Left lobe of liver (tissue), 2 donors: ENCODE measurements around the gene SRSF11. TPM values are rescaled to one million over a fixed set of nuclear protein-coding genes. Genes with fewer than 3 reads are reported as not detected.

Experiments
- ATAC-seq: fragments of 200-7000 bp; cut with Tn5 transposase; one replicate; pipeline ENCODE4 v1.9.1; 2020; ENCODE audit warnings: mild to moderate bottlenecking, moderate library complexity
- DNase-seq: peaks from one replicate; pipeline ENCODE4 v3.0.0-alpha.2; 2020; ENCODE audit warnings: low spot score
- total RNA-seq: library from RNA; stranded (reverse); gene quantifications from one replicate; pipeline ENCODE4 v1.2.1, GENCODE V29; 2021
- donor health status: DM: no; HTN: no; CAD: no; lungs with moderate emphysema.
- donor health status: DM: no; HTN: yes; CAD: no.

Gene SRSF11
- total RNA-seq, 1 donor from 2014 or later: 54.7 TPM

DNA sequence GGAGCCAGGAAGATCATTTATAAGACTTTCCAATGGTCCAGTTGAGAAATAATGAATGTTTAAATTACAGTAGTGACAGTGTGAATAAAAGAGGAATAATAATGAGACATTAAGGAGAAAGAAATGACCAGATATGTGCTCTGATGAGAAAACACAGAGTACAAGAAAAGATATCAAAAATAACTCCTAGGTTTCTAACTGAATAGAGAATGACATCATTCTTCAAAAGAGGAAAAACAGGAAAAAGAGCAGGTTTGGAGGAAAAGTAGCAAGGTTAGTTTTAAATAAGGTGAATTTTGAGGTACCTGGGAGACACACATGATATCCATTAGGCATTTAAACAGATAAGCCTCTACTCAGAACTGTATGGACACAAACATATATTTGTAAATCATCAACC lies 78.3 kb downstream of the SRSF11 start:
- ATAC-seq (no peak), DNase-seq (no peak)

Other genes with a start within 250 kb of the SRSF11 start
- gene LRRC40, start 15.8 kb upstream of the SRSF11 start, total RNA-seq: 8.3 TPM
- gene ANKRD13C, start 133.3 kb downstream of the SRSF11 start, total RNA-seq: 6.3 TPM
- 83.8 TPM for gene CTH, start 189.9 kb downstream of the SRSF11 start, total RNA-seq